SK-N-SH treated with all-trans-retinoic acid at 6 μM for 48 hours (cell line): ENCODE measurements around the gene SPEM2.

Experiments used
- ARNTL ChIP-seq: fragments of 450-650 bp; formaldehyde crosslinking; IDR thresholded peaks from 2 replicates; pipeline ENCODE4 v1.5.0; 2020; ENCODE audit warnings: low read depth, mild to moderate bottlenecking, moderate library complexity, borderline replicate concordance
- SNAI2 ChIP-seq: fragments of 250-450 bp; sonication (Bioruptor Pico); IDR thresholded peaks from 2 replicates; pipeline ENCODE4 v1.5.0; 2020; ENCODE audit warnings: mild to moderate bottlenecking, moderate library complexity
- TOX ChIP-seq: fragments of 250-450 bp; sonication (Bioruptor Pico); IDR thresholded peaks from 2 replicates; pipeline ENCODE4 v1.8.0; 2021; ENCODE audit warnings: mild to moderate bottlenecking, moderate library complexity, borderline replicate concordance
- ZC3H10 ChIP-seq: fragments of 250-450 bp; sonication (Bioruptor Pico); IDR thresholded peaks from 2 replicates; pipeline ENCODE4 v1.5.1; 2021; ENCODE audit warnings: mild to moderate bottlenecking, moderate library complexity
- ZFP3 ChIP-seq: fragments of 250-450 bp; sonication (Bioruptor Pico); IDR thresholded peaks from 2 replicates; pipeline ENCODE4 v1.5.0; 2020; ENCODE audit warnings: mild to moderate bottlenecking, moderate library complexity
- TF ChIP-seq, protein P1 (sequence below): fragments of 250-450 bp; sonication (Bioruptor Pico); IDR thresholded peaks from 2 replicates; pipeline ENCODE4 v1.8.0; 2020; ENCODE audit warnings: mild to moderate bottlenecking, moderate library complexity, borderline replicate concordance
- TF ChIP-seq, protein P2 (sequence below): fragments of 250-450 bp; sonication (Bioruptor Pico); IDR thresholded peaks from 2 replicates; pipeline ENCODE4 v1.5.1; 2021; ENCODE audit warnings: mild to moderate bottlenecking, moderate library complexity

DNA sequence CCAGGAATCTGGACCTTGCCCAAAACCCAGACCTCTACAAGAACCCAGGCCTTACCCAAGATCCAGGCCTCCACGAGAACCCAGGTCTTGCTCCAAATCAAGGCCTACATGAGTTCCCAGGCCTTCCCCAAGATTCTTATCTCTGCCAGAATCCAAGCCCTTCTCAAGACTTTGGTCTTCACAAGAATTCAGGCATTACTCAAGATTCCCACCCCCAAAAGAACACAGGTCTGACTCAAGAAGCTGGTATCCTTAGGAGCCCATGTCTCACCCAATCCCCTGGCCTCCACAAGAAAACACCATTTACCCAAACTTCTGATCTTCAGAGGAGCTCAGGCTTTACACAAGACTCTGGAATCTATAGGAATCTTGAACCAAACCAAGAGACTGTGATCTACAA is 5.8 kb downstream of the SPEM2 start:
- TF ChIP-seq, protein P1, sequence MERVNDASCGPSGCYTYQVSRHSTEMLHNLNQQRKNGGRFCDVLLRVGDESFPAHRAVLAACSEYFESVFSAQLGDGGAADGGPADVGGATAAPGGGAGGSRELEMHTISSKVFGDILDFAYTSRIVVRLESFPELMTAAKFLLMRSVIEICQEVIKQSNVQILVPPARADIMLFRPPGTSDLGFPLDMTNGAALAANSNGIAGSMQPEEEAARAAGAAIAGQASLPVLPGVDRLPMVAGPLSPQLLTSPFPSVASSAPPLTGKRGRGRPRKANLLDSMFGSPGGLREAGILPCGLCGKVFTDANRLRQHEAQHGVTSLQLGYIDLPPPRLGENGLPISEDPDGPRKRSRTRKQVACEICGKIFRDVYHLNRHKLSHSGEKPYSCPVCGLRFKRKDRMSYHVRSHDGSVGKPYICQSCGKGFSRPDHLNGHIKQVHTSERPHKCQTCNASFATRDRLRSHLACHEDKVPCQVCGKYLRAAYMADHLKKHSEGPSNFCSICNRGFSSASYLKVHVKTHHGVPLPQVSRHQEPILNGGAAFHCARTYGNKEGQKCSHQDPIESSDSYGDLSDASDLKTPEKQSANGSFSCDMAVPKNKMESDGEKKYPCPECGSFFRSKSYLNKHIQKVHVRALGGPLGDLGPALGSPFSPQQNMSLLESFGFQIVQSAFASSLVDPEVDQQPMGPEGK (CRISPR knock-in tag): no peak
- TF ChIP-seq ARNTL (CRISPR knock-in tag): no peak
- no peak for TF ChIP-seq TOX
- no peak for TF ChIP-seq ZFP3 (CRISPR knock-in tag)
- no peak for TF ChIP-seq ZC3H10 (CRISPR knock-in tag)
- no peak for TF ChIP-seq SNAI2 (CRISPR knock-in tag)
- TF ChIP-seq, protein P2, sequence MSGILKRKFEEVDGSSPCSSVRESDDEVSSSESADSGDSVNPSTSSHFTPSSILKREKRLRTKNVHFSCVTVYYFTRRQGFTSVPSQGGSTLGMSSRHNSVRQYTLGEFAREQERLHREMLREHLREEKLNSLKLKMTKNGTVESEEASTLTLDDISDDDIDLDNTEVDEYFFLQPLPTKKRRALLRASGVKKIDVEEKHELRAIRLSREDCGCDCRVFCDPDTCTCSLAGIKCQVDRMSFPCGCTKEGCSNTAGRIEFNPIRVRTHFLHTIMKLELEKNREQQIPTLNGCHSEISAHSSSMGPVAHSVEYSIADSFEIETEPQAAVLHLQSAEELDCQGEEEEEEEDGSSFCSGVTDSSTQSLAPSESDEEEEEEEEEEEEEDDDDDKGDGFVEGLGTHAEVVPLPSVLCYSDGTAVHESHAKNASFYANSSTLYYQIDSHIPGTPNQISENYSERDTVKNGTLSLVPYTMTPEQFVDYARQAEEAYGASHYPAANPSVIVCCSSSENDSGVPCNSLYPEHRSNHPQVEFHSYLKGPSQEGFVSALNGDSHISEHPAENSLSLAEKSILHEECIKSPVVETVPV: no peak
